K562 (cell line): Measurements from ENCODE around the gene RXRA. TPM values are rescaled to one million over a fixed set of nuclear protein-coding genes. Genes with fewer than 3 reads are reported as not detected.

Experiments
- ATAC-seq: fragments of 200-7000 bp; cut with Tn5 transposase; 3 replicates; pipeline ENCODE4 v1.9.1; 2020; ENCODE audit warnings: moderate library complexity
- BruUV-seq: library from RNA; stranded (reverse); fragments of 400-500 nt; replicated peaks from 2 replicates; lab custom pipeline; 2021; lab: Mats Ljungman, UMichigan
- CTCF ChIA-PET: fragments of 300-600 bp; formaldehyde crosslinking; extraction: SDS; loops from one replicate; lab custom pipeline; 2021; ENCODE audit warnings: low intra/inter-chr PET ratio; lab: Yijun Ruan, JAX
- POLR2A ChIA-PET: fragments of 300-600, 350-650 bp; sonication (Branson Sonifier 250); formaldehyde crosslinking; extraction: SDS; loops from one replicate; lab custom pipeline; 2021; ENCODE audit warnings: antibody characterized with exemption, inconsistent platforms; lab: Yijun Ruan, JAX
- DNase-seq, 4 experiments: peaks; one replicate each; pipeline versions ENCODE4 v3.0.0 to v3.0.0-alpha.2; 2011 to 2018; ENCODE audit warnings: low spot score in 3 of 4, mixed read lengths in 3 of 4; ENCODE audit errors: extremely low read depth in 1 of 4
- FAIRE-seq: peaks from 2 replicates; lab custom pipeline; 2011; peaks lifted over from hg19 to GRCh38; lab: Jason Lieb, UNC
- H2AFZ ChIP-seq: 2 replicates; pipeline ENCODE4 v1.6.0; 2011; ENCODE audit warnings: low read depth, low read length, control low read depth, inconsistent platforms
- H3K27ac ChIP-seq: fragments of 200-600 bp; 3 replicates; pipeline ENCODE4 v1.8.0; 2011; ENCODE audit warnings: low read depth, mild to moderate bottlenecking, control low read depth, inconsistent platforms, low read length, moderate library complexity, mixed read lengths; ENCODE audit errors: extremely low read depth
- H3K27me3 ChIP-seq, 2 experiments: fragments of 300-600 bp in 1 of 2; 2 replicates in 1 of 2; 3 replicates in 1 of 2; pipeline versions ENCODE4 v1.6.0 to v1.8.0; 2011; ENCODE audit warnings: inconsistent platforms in 2 of 2, low read length in 2 of 2, mild to moderate bottlenecking in 1 of 2, mixed read lengths in 1 of 2, moderate library complexity in 1 of 2; ENCODE audit not compliant: control insufficient read depth in 2 of 2, insufficient read depth in 2 of 2
- H3K36me3 ChIP-seq: fragments of 300-600 bp; 3 replicates; pipeline ENCODE4 v1.8.0; 2011; ENCODE audit warnings: mild to moderate bottlenecking, low read length, inconsistent platforms; ENCODE audit not compliant: control insufficient read depth, insufficient read depth
- H3K4me1 ChIP-seq, 2 experiments: fragments of 200-600 bp in 1 of 2; replicated peaks in 1 of 2; 2 replicates in 1 of 2; 3 replicates in 1 of 2; pipeline versions ENCODE4 v1.5.1 to v1.8.0; 2011; ENCODE audit warnings: inconsistent platforms in 2 of 2, low read length in 2 of 2, mild to moderate bottlenecking in 1 of 2, mixed read lengths in 1 of 2, moderate library complexity in 1 of 2; ENCODE audit not compliant: control insufficient read depth in 2 of 2, insufficient read depth in 2 of 2
- H3K4me2 ChIP-seq: 2 replicates; pipeline ENCODE4 v1.6.1; 2011; ENCODE audit warnings: low read length, control low read depth, inconsistent platforms, mixed read lengths; ENCODE audit not compliant: insufficient read depth
- H3K4me3 ChIP-seq: fragments of 200-600 bp; sonication (generic), shearing (Covaris generic); 2 replicates; pipeline ENCODE4 v1.5.1; 2016; ENCODE audit warnings: control low read depth, inconsistent platforms
- H3K79me2 ChIP-seq: fragments of 200-600 bp; 3 replicates; pipeline ENCODE4 v1.8.0; 2011; ENCODE audit warnings: low read length, inconsistent platforms; ENCODE audit not compliant: control insufficient read depth, insufficient read depth
- H3K9ac ChIP-seq, 2 experiments: 2 replicates each; pipeline versions ENCODE4 v1.6.0 to v1.6.1; 2011; ENCODE audit warnings: low read depth in 2 of 2, low read length in 2 of 2, control low read depth in 1 of 2, inconsistent platforms in 1 of 2, mild to moderate bottlenecking in 1 of 2, mixed read lengths in 1 of 2; ENCODE audit not compliant: insufficient read depth in 1 of 2
- H3K9me1 ChIP-seq: one replicate; pipeline ENCODE4 v1.6.0; 2011; ENCODE audit warnings: inconsistent platforms, mild to moderate bottlenecking, low read length, moderate library complexity; ENCODE audit not compliant: control insufficient read depth, insufficient read depth
- H3K9me3 ChIP-seq: replicated peaks from 2 replicates; pipeline ENCODE4 v1.5.1; 2011; ENCODE audit warnings: low read depth, low read length, inconsistent platforms; ENCODE audit not compliant: control insufficient read depth, insufficient read depth
- H4K20me1 ChIP-seq: replicated peaks from 2 replicates; pipeline ENCODE4 v1.6.1; 2011; ENCODE audit warnings: low read length, inconsistent platforms, mixed read lengths; ENCODE audit not compliant: control insufficient read depth, insufficient read depth
- CCAR2 ChIP-seq: fragments of 200-400 bp; formaldehyde crosslinking; IDR thresholded peaks from 2 replicates; pipeline ENCODE4 v1.6.1; 2017; ENCODE audit warnings: mild to moderate bottlenecking, low read depth, low read length
- GATA2 ChIP-seq: sonication (generic); formaldehyde crosslinking; IDR thresholded peaks from 2 replicates; pipeline ENCODE4 v1.4.0; 2020; ENCODE audit warnings: mild to moderate bottlenecking, missing genetic modification reagents
- HMGXB4 ChIP-seq: sonication (generic); formaldehyde crosslinking; IDR thresholded peaks from 2 replicates; pipeline ENCODE4 v1.8.1; 2023; ENCODE audit warnings: mild to moderate bottlenecking, missing genetic modification reagents
- KDM5B ChIP-seq: fragments of 200-600 bp; sonication (generic); IDR thresholded peaks from 2 replicates; pipeline ENCODE4 v1.6.1; 2012; ENCODE audit warnings: low read depth, mild to moderate bottlenecking, moderate library complexity, low read length, control low read depth, inconsistent platforms; ENCODE audit not compliant: insufficient replicate concordance
- PCBP2 ChIP-seq: fragments of 200-400 bp; formaldehyde crosslinking; IDR thresholded peaks from 2 replicates; pipeline ENCODE4 v1.6.1; 2018; ENCODE audit warnings: low read length, low read depth, mild to moderate bottlenecking, moderate library complexity; ENCODE audit not compliant: poor library complexity, severe bottlenecking
- SRSF3 ChIP-seq: fragments of 200-400 bp; formaldehyde crosslinking; IDR thresholded peaks from 2 replicates; pipeline ENCODE4 v1.6.1; 2016; ENCODE audit warnings: mild to moderate bottlenecking, low read length, moderate library complexity; ENCODE audit not compliant: insufficient read depth
- U2AF1 ChIP-seq: fragments of 200-400 bp; formaldehyde crosslinking; optimal IDR thresholded peaks from 2 replicates; pipeline ENCODE3; 2017; ENCODE audit warnings: mild to moderate bottlenecking, low read depth, low read length, moderate library complexity
- ZBTB17 ChIP-seq: fragments of 450-650 bp; formaldehyde crosslinking; IDR thresholded peaks from 2 replicates; pipeline ENCODE4 v1.4.0; 2020; ENCODE audit warnings: mild to moderate bottlenecking
- ZC3H11A ChIP-seq: IDR thresholded peaks from 2 replicates; pipeline ENCODE4 v1.6.1; 2012; ENCODE audit warnings: low read depth, low read length, improper control_type of control experiment
- WGBS: fragments of 100-300 bp; shearing (Covaris generic); methylation state at CpG from one replicate; pipeline ENCODE4 v1.1.6; 2016; ENCODE audit warnings: low coverage, mixed read lengths; ENCODE audit not compliant: insufficient coverage; ENCODE audit errors: missing lambda C conversion rate; 5-methylcytosine and 5-hydroxymethylcytosine counted together
- in situ Hi-C: fragments of 300-500 bp; cut with MboI; formaldehyde crosslinking; loops from 4 replicates; pipeline ENCODE4 v1.15.0; 2018; ENCODE audit warnings: inconsistent platforms, mixed read lengths
- intact Hi-C: fragments of 100-400 bp; cut with micrococcal nuclease; formaldehyde crosslinking; loops from 2 replicates; pipeline ENCODE4 v1.14.2; 2022
- polyA plus RNA-seq, 8 experiments: library from polyadenylated mRNA; depleted of rRNA in 4 of 8; stranded (reverse) in 5 of 8; unstranded in 3 of 8; fragments of >200 nt; fragmentation: Nextera tagmentation in 2 of 8; fragmentation: Illumina TruSeq in 1 of 8; extraction: Ambion mirVana in 2 of 8; extraction: Trizol in 1 of 8; gene quantifications; 2 replicates each; pipeline versions ENCODE4 v1.2.1 to v1.2.3, GENCODE V29; 2011 to 2014; ENCODE audit warnings: inconsistent platforms in 1 of 8, missing spikeins in 1 of 8
- total RNA-seq, 7 experiments: library from RNA; depleted of rRNA in 6 of 7; stranded (reverse); fragments of >200 nt in 6 of 7; fragmentation: Illumina TruSeq in 2 of 7; extraction: Trizol in 2 of 7; gene quantifications; 2 replicates each; pipeline versions ENCODE4 v1.2.1 to v1.2.3, GENCODE V29; 2011 to 2021; ENCODE audit warnings: low replicate concordance in 1 of 7
- TF ChIP-seq, protein P1 (sequence below): fragments of 450-650 bp; formaldehyde crosslinking; IDR thresholded peaks from 2 replicates; pipeline ENCODE4 v1.4.0; 2020; ENCODE audit warnings: mild to moderate bottlenecking, moderate library complexity
- TF ChIP-seq, protein P2 (sequence below), 2 experiments: fragments of 450-650 bp; conservative IDR thresholded peaks; 2 replicates each; pipeline ENCODE4 v1.6.1; 2017; ENCODE audit warnings: mild to moderate bottlenecking in 2 of 2, moderate library complexity in 2 of 2

The RXRA gene
- total and polyA plus RNA-seq, 9 of the 15 experiments (the other 6 are each of a cell fraction or from before 2014, with no cell fraction given) = 0.35 to 23.6 (median 4.6) TPM

- in situ Hi-C loops = no loop called here
- TF ChIP-seq ZBTB17 (CRISPR knock-in tag) (no peak), HMGXB4 (no peak)
These were observed 6.0 kb downstream of the RXRA start for GRCh38 chr9:134332266-134332665.

DNA sequence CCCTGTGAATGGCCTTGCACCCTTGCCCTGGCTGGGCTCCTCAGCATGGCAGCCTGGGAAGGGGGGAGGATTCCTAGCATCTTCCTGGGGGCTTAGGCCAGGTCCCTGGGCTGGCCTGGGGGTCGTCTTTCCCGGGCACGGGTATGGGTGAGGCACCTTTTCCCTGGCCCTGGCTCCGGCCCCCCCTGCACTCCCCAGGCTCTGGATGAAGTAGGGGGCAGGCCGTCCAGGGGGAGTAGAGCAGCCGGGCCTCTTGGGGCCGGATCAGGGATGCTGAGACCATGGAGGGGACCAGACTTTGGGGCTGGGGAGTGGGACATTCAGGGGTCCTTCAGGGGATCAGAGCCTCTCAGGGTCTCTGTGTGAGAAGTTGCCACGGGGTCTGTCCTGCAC is 6.6 kb downstream of the RXRA start:
- in situ Hi-C loops (no loop called here), intact Hi-C loops (no loop called here)
- Histone ChIP-seq H3K79me2 (peaks cover 97% of the 10 kb centered on the region), H4K20me1 (peaks cover 52% of the 10 kb centered on the region), H3K27ac (no peak overlapping the region), H3K9me1 (peaks cover 7% of the 10 kb centered on the region), H3K36me3 (no peaks in the 10 kb centered on the region), H2AFZ (no peak overlapping the region), H3K27me3 (no peaks in the 10 kb centered on the region), H3K4me2 (no peak overlapping the region), H3K9me3 (no peaks in the 10 kb centered on the region), H3K9ac (0 out of 4 replicates have a peak overlapping the region, but pooled peaks of 1 of the 2 experiments have one; percentile 8), H3K4me1 (peaks cover 8 to 99% of the 10 kb centered on the region in 2 experiments; a peak in 4 of 5 replicates), H3K4me3 (no peak overlapping the region)
- CTCF ChIA-PET = no interaction called here
- no TSS peak for BruUV-seq
- POLR2A ChIA-PET = no interaction called here
- FAIRE-seq (no peak), ATAC-seq (no peak), DNase-seq (no peak)
- whole genome bisulfite sequencing = 86% methylated on average over 2 of the region's 8 CpGs
- TF ChIP-seq GATA2 = no peak
- TF ChIP-seq, protein P1, sequence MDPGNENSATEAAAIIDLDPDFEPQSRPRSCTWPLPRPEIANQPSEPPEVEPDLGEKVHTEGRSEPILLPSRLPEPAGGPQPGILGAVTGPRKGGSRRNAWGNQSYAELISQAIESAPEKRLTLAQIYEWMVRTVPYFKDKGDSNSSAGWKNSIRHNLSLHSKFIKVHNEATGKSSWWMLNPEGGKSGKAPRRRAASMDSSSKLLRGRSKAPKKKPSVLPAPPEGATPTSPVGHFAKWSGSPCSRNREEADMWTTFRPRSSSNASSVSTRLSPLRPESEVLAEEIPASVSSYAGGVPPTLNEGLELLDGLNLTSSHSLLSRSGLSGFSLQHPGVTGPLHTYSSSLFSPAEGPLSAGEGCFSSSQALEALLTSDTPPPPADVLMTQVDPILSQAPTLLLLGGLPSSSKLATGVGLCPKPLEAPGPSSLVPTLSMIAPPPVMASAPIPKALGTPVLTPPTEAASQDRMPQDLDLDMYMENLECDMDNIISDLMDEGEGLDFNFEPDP (CRISPR knock-in tag) = no peak
- no peak for TF ChIP-seq U2AF1
- TF ChIP-seq, protein P2, sequence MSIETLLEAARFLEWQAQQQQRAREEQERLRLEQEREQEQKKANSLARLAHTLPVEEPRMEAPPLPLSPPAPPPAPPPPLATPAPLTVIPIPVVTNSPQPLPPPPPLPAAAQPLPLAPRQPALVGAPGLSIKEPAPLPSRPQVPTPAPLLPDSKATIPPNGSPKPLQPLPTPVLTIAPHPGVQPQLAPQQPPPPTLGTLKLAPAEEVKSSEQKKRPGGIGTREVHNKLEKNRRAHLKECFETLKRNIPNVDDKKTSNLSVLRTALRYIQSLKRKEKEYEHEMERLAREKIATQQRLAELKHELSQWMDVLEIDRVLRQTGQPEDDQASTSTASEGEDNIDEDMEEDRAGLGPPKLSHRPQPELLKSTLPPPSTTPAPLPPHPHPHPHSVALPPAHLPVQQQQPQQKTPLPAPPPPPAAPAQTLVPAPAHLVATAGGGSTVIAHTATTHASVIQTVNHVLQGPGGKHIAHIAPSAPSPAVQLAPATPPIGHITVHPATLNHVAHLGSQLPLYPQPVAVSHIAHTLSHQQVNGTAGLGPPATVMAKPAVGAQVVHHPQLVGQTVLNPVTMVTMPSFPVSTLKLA (conservative IDR thresholded peaks at IDR 0.05) = no peak
- TF ChIP-seq SRSF3 = no peak
- TF ChIP-seq CCAR2 = no peak
- no peak for TF ChIP-seq ZC3H11A
- TF ChIP-seq KDM5B = no peak
- TF ChIP-seq PCBP2 = no peak

More at GRCh38 chr9:134332266-134332665, 6.0 kb downstream of the RXRA start:
- H3K36me3 ChIP-seq = no peaks in the 10 kb centered on the region
- no peak overlapping the region for H3K27ac ChIP-seq
- H4K20me1 ChIP-seq = peaks cover 50% of the 10 kb centered on the region
- CTCF ChIA-PET = no interaction called here
- H2AFZ ChIP-seq = no peak overlapping the region
- ATAC-seq (no peak), FAIRE-seq (no peak), DNase-seq (no peak)
- H3K4me2 ChIP-seq = no peak overlapping the region
- H3K27me3 ChIP-seq = no peaks in the 10 kb centered on the region
- no peak overlapping the region for H3K4me3 ChIP-seq
- peaks cover 6 to 99% of the 10 kb centered on the region in 2 experiments for H3K4me1 ChIP-seq
- BruUV-seq = no TSS peak
- H3K9ac ChIP-seq = peak overlapping the region in 1 of 2 experiments; percentile 13; a peak in 1 of 4 replicates
- 58% methylated on average over 4 of the region's 13 CpGs for whole genome bisulfite sequencing
- intact Hi-C loops = no loop called here
- H3K79me2 ChIP-seq = peaks cover 97% of the 10 kb centered on the region
- H3K9me3 ChIP-seq = no peaks in the 10 kb centered on the region
- H3K9me1 ChIP-seq = peaks cover 4% of the 10 kb centered on the region
- POLR2A ChIA-PET = no interaction called here
